Non-pigmented ciliary epithelial cell (primary cell): ENCODE data around the gene C12orf76.

Source experiments
- DNase-seq: peaks from one replicate; pipeline ENCODE4 v3.0.0-alpha.2; 2010; ENCODE audit warnings: low read depth

The C12orf76 gene

DNA sequence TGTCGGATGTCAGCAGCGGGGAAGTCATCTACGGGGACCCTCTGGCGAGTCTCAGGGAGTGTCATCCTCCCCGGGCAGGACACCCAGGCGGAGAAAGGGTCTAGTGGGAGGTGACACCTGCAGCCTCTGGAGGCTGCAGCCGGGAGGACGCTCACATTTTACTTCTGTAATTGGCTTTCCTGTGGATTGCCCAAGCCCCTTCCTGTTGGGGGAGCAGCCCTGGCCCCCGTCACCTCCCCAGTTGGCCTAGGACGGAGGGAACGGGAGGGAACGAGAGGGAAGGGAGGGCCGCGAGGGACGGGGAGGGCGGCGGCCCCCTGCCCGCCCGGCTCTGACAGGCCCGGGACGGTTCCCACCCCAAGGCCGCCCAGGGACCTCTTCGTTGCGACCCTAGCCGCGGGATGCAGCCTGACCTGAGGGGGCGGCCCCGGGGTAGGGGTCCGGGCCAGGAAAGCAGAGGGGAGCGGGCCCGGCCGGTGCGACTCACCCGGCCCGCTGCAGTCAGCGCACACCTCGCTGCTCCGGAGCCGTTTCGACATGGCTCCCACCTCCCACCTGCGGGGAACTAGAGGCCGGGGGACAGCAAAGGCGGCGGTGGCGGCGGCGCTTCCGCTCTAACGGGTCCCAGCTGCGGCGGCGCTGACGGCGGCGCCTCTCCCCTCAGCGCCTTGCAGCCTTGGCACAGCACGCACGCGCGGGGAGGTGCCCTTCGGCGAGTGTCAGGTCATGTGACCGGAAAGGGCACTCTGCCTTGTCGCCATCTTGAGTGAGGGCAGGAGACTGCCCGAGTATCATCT is 52.4 kb downstream of the C12orf76 start, which contains the start of gene GIT2:
Gene GIT2, minus strand, starts transcription at position 683 of the 797 bp plus-strand sequence. Its CDS starts 144 bp downstream, at position 539.
- peak; percentile 51 for DNase-seq

DNA sequence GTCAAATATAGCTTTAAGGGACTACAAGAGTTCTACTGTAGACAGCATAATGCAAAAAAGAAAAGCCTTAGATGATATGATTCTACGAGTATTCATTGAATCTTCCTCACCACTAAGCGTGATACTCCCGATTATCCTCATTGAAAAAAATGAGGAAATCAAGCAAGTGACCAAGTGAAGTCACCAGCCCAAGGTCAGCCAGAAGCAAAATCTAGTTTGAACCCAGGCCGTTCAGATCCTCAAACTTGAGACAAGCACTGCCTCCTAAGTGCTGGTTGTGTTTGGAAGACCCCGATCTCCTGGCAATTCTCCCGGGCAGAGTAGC is 53.0 kb downstream of the C12orf76 start:
- DNase-seq: no peak

DNA sequence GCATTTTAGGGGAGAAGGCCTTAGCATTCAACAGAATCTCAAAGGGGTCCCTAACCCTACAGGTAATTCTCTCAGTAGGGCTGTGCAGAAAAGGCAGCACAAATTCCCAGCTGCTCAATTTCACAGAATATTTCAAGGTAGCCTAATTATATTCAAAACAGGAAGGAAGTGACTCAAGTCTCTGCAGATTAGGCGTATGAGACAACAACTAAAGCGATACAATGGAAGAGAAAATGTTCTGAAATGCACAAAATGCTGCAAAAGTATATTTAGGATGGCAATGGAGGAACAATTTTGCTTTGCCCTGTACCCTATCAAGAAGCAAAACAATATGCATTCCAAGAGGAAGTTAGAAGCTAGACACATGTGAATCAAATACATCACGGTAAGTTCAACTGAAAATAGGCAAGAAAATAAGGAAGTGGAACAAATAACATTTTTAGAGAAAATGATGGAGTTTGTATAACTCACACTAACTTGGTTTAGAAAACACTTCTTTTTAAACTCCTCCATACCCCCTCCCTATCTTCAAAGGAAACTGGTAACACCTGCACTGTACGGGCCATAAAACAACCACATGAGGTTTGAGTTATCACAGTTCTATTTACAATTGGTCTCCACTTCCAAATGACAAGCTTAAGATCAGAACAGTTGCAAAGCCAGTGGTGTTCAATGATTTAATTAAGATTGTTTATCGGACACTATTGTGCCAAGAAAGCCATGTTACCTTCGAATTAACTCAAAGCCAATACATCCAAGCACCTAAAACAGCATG is 53.7 kb downstream of the C12orf76 start:
- DNase-seq: no peak

DNA sequence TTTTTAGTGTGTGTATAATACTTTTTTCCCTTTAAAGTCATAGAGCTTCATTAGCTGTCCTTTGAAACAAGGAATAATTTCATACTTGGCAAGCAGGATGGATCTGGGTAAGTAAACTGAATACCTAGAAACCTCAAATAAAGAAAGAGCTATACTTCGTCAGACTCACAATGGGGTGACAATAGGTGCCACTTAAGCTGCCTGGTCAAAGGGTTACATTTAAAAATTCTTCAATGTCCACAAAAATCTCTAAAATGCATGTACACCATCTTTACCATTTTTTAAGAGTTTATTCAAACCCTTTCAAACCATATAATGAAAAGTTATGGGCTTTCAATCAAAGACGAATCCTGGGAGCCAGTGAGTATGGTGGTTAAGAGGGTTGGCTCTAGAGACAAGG is 55.2 kb downstream of the C12orf76 start:
- no peak for DNase-seq

DNA sequence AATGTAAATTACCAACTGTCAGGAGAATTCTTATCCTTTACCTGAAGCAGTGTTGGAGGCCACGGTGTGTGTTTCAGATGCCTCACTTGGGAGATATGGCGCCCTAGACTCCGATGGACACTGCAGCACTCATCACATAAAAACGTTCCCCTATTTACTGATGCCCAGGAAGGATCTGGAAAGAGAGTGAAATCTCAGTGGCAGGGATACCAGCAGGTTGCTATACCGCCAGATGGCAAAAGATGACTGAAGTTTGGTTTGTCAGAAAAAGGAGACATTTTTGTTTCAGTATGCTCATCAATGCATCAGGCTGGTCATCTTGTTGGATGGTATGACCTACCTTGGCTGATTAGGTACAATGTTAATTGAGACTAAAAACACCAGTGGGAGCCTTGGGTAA is 56.7 kb downstream of the C12orf76 start:
- no peak for DNase-seq
